ENCODE results near the gene LCLAT1.

The LCLAT1 gene

GRCh38 chr2:30453498-30453897, 6.5 kb downstream of the LCLAT1 start:
- ChIA-PET CTCF (no interaction called here), POLR2A (no interaction called here)
- Histone ChIP-seq H3K27ac (ENCODE audit: extremely low read depth, low read depth, low read length) (no peak overlapping the region), H3K9me3 (ENCODE audit: control insufficient read depth, insufficient read depth, low read depth, low read length) (no peaks in the 10 kb centered on the region), H3K36me3 (ENCODE audit: control insufficient read depth in 2 of 2, insufficient read depth in 1 of 2, low read length in 2 of 2) (peaks cover 0 to 3% of the 10 kb centered on the region in 2 experiments; a peak in 2 of 3 replicates), H3K4me3 (ENCODE audit: low read depth, low read length) (no peak overlapping the region), H3K4me1 (ENCODE audit: control insufficient read depth, insufficient read depth, low read length) (peaks cover 28% of the 10 kb centered on the region)
- TF ChIP-seq ZNF692 (tag by site-specific recombination; IDR thresholded peaks at IDR 0.05): no peak
- TF ChIP-seq PRDM6 (tag by site-specific recombination; IDR thresholded peaks at IDR 0.05): peak; percentile 44
- TF ChIP-seq ZNF677 (tag by site-specific recombination; IDR thresholded peaks at IDR 0.05): no peak
- no peak for TF ChIP-seq ZNF521 (tag by site-specific recombination; IDR thresholded peaks at IDR 0.05)
- no peak for TF ChIP-seq ZNF175 (tag by site-specific recombination; IDR thresholded peaks at IDR 0.05)

GRCh38 chr2:30454571-30454970, 7.5 kb downstream of the LCLAT1 start:
- H3K4me3 ChIP-seq (ENCODE audit: low read depth, low read length): no peak overlapping the region
- H3K36me3 ChIP-seq (ENCODE audit: control insufficient read depth in 2 of 2, insufficient read depth in 1 of 2, low read length in 2 of 2): peaks cover 0 to 3% of the 10 kb centered on the region in 2 experiments; a peak in 2 of 3 replicates
- H3K4me1 ChIP-seq (ENCODE audit: control insufficient read depth, insufficient read depth, low read length): peaks cover 28% of the 10 kb centered on the region
- CTCF ChIA-PET: interaction anchor here (2.0 kb wide), 1 partner anchor 12 kb away, joined by 11 read pairs; no protein-coding TSS in a partner anchor
- H3K9me3 ChIP-seq (ENCODE audit: control insufficient read depth, insufficient read depth, low read depth, low read length): no peaks in the 10 kb centered on the region
- POLR2A ChIA-PET: interaction anchor here (0.6 kb wide), 1 partner anchor 59 kb away, joined by 6 read pairs; no protein-coding TSS in a partner anchor
- H3K27ac ChIP-seq (ENCODE audit: extremely low read depth, low read depth, low read length): no peak overlapping the region
- TF ChIP-seq ZNF768 (tag by site-specific recombination; IDR thresholded peaks at IDR 0.05) (no peak), ZNF274 (IDR thresholded peaks at IDR 0.05; ENCODE audit: low read length) (no peak), ZNF274 (tag by site-specific recombination; IDR thresholded peaks at IDR 0.05; ENCODE audit: borderline replicate concordance) (no peak), GLIS1 (tag by site-specific recombination; IDR thresholded peaks at IDR 0.05) (0 out of 2 replicates have a peak, but pooled peaks have one; percentile 15), SALL2 (tag by site-specific recombination; IDR thresholded peaks at IDR 0.05; ENCODE audit: borderline replicate concordance) (no peak), ZNF48 (tag by site-specific recombination; IDR thresholded peaks at IDR 0.05) (no peak)

- ChIA-PET CTCF (interaction anchor here (0.7 to 2.0 kb wide), 2 partner anchors 11 to 234 kb away, joined by 3 to 11 read pairs; no protein-coding TSS in a partner anchor), POLR2A (interaction anchor here (0.6 kb wide), 1 partner anchor 58 kb away, joined by 6 read pairs; no protein-coding TSS in a partner anchor)
- H3K27ac ChIP-seq (ENCODE audit: extremely low read depth, low read depth, low read length): no peak overlapping the region
- TF ChIP-seq KLF1 (tag by site-specific recombination; IDR thresholded peaks at IDR 0.05): peak; percentile 46
- no peak for TF ChIP-seq HOXD13 (CRISPR knock-in tag; IDR thresholded peaks at IDR 0.05; ENCODE audit: borderline replicate concordance)
- TF ChIP-seq ZNF514 (tag by site-specific recombination; IDR thresholded peaks at IDR 0.05): no peak
- TF ChIP-seq ZNF549 (tag by site-specific recombination; IDR thresholded peaks at IDR 0.05): no peak
- TF ChIP-seq KLF7 (tag by site-specific recombination; IDR thresholded peaks at IDR 0.05; ENCODE audit: borderline replicate concordance): no peak
- TF ChIP-seq ZNF530 (tag by site-specific recombination; IDR thresholded peaks at IDR 0.05; ENCODE audit: low read depth): no peak
- no peak for TF ChIP-seq SETDB1 (IDR thresholded peaks at IDR 0.05; ENCODE audit: insufficient read length, low read length)
- no peak for TF ChIP-seq BCL6B (tag by site-specific recombination; IDR thresholded peaks at IDR 0.05)
- TF ChIP-seq ZNF140 (tag by site-specific recombination; IDR thresholded peaks at IDR 0.05): no peak
- no peak for TF ChIP-seq ZNF335 (tag by site-specific recombination; conservative IDR thresholded peaks at IDR 0.05)
- TF ChIP-seq ZFP41 (tag by site-specific recombination; IDR thresholded peaks at IDR 0.05; ENCODE audit: borderline replicate concordance): no peak
- no peak for TF ChIP-seq ZNF366 (tag by site-specific recombination; conservative IDR thresholded peaks at IDR 0.05)
- TF ChIP-seq ZNF155 (tag by site-specific recombination; IDR thresholded peaks at IDR 0.05): no peak
- no peak for TF ChIP-seq ZNF202 (tag by site-specific recombination; IDR thresholded peaks at IDR 0.05; ENCODE audit: borderline replicate concordance)
- TF ChIP-seq OSR2 (tag by site-specific recombination; IDR thresholded peaks at IDR 0.05): peak; percentile 52; the same call in 1 of the 2 replicates
- TF ChIP-seq ZBTB6 (tag by site-specific recombination; IDR thresholded peaks at IDR 0.05): no peak
Measured at GRCh38 chr2:30455114-30455738, 8.2 kb downstream of the LCLAT1 start.

More at GRCh38 chr2:30455114-30455738, 8.2 kb downstream of the LCLAT1 start:
- peaks cover 0 to 3% of the 10 kb centered on the region in 2 experiments; a peak in 2 of 3 replicates for H3K36me3 ChIP-seq (ENCODE audit: control insufficient read depth in 2 of 2, insufficient read depth in 1 of 2, low read length in 2 of 2)
- H3K9me3 ChIP-seq (ENCODE audit: control insufficient read depth, insufficient read depth, low read depth, low read length): no peaks in the 10 kb centered on the region
- H3K4me1 ChIP-seq (ENCODE audit: control insufficient read depth, insufficient read depth, low read length): peaks cover 28% of the 10 kb centered on the region
- H3K4me3 ChIP-seq (ENCODE audit: low read depth, low read length): no peak overlapping the region

Measured in HEK293 (cell line).